Fibroblast of lung (primary cell): ENCODE measurements around the gene DNAH8. TPM values are rescaled to one million over a fixed set of nuclear protein-coding genes. Genes with fewer than 3 reads are reported as not detected.

Experiments
- DNase-seq, 2 donors: peaks; one replicate each; pipeline versions ENCODE4 v3.0.0 to v3.0.0-alpha.2; 2010; ENCODE audit warnings: low read depth in 2 of 2
- H2AFZ ChIP-seq: 2 replicates; pipeline ENCODE4 v1.5.1; 2012; ENCODE audit warnings: low read length, control low read depth, inconsistent platforms
- H3K27ac ChIP-seq: 2 replicates; pipeline ENCODE4 v1.5.1; 2011; ENCODE audit warnings: low read length, control low read depth; ENCODE audit not compliant: insufficient read depth
- H3K27me3 ChIP-seq: 2 replicates; pipeline ENCODE4 v1.5.1; 2011; ENCODE audit warnings: mild to moderate bottlenecking, low read length; ENCODE audit not compliant: control insufficient read depth, insufficient read depth
- H3K36me3 ChIP-seq: 2 replicates; pipeline ENCODE4 v1.5.1; 2011; ENCODE audit warnings: low read length; ENCODE audit not compliant: control insufficient read depth, insufficient read depth
- H3K4me1 ChIP-seq: 2 replicates; pipeline ENCODE4 v1.5.1; 2011; ENCODE audit warnings: low read length; ENCODE audit not compliant: control insufficient read depth, insufficient read depth; ENCODE audit errors: extremely low read depth
- H3K4me2 ChIP-seq: 2 replicates; pipeline ENCODE4 v1.5.1; 2011; ENCODE audit warnings: low read length, control low read depth; ENCODE audit not compliant: insufficient read depth; ENCODE audit errors: extremely low read depth
- H3K4me3 ChIP-seq, 4 experiments: fragments of 200-600 bp in 1 of 4; sonication (generic) in 1 of 4; replicated peaks in 1 of 4; 2 replicates each; pipeline ENCODE4 v1.5.1; 2011 to 2016; ENCODE audit warnings: low read length in 4 of 4, low read depth in 3 of 4, mild to moderate bottlenecking in 3 of 4, control low read depth in 2 of 4, inconsistent platforms in 1 of 4, mixed read lengths in 1 of 4; ENCODE audit not compliant: insufficient read depth in 1 of 4; ENCODE audit errors: control extremely low read depth in 1 of 4
- H3K79me2 ChIP-seq: 2 replicates; pipeline ENCODE4 v1.5.1; 2012; ENCODE audit warnings: mild to moderate bottlenecking, low read length, inconsistent platforms; ENCODE audit not compliant: control insufficient read depth, insufficient read depth
- H3K9ac ChIP-seq: 2 replicates; pipeline ENCODE4 v1.5.1; 2011; ENCODE audit warnings: mild to moderate bottlenecking, low read length, control low read depth; ENCODE audit not compliant: insufficient read depth
- H3K9me3 ChIP-seq: 2 replicates; pipeline ENCODE4 v1.5.1; 2012; ENCODE audit warnings: low read depth, low read length; ENCODE audit not compliant: control insufficient read depth, insufficient read depth
- H4K20me1 ChIP-seq: 2 replicates; pipeline ENCODE4 v1.5.1; 2011; ENCODE audit warnings: low read length; ENCODE audit not compliant: control insufficient read depth, insufficient read depth; ENCODE audit errors: extremely low read depth
- CTCF ChIP-seq, 2 donors: IDR thresholded peaks in 1 of 2; conservative IDR thresholded peaks in 1 of 2; 1 replicate in 1 of 2; 2 replicates in 1 of 2; pipeline ENCODE4 v1.5.1; 2011 to 2012; ENCODE audit warnings: low read length in 2 of 2, control low read depth in 1 of 2, inconsistent platforms in 1 of 2, low read depth in 1 of 2, mild to moderate bottlenecking in 1 of 2
- EZH2 ChIP-seq: IDR thresholded peaks from 2 replicates; pipeline ENCODE4 v1.5.1; 2012; ENCODE audit warnings: low read length, control low read depth, mild to moderate bottlenecking; ENCODE audit errors: missing control alignments
- polyA plus RNA-seq, 2 donors: library from polyadenylated mRNA; depleted of rRNA in 1 of 2; stranded (reverse) in 1 of 2; unstranded in 1 of 2; fragments of >200 nt; gene quantifications; 2 replicates each; pipeline ENCODE4 v1.2.1, GENCODE V29; 2011 to 2012; ENCODE audit warnings: missing spikeins in 1 of 2
- total RNA-seq: library from RNA; depleted of rRNA; stranded (reverse); fragments of >200 nt; gene quantifications from 2 replicates; pipeline ENCODE4 v1.2.1, GENCODE V29; 2014

The DNAH8 gene
- total and polyA plus RNA-seq, 2 donors (not counting 1 experiment from before 2014, with no cell fraction given): under 0.01 TPM; not detected in 1

GRCh38 chr6:38988736-38989449, 273.8 kb downstream of the DNAH8 start:
- H3K9me3 ChIP-seq: no peaks in the 10 kb centered on the region
- H4K20me1 ChIP-seq: no peaks in the 10 kb centered on the region
- no peak overlapping the region for H3K9ac ChIP-seq
- H2AFZ ChIP-seq: no peak overlapping the region
- TF ChIP-seq CTCF (conservative IDR thresholded peaks at IDR 0.05 in 1 of 2, IDR thresholded peaks at IDR 0.05 in 1 of 2; ENCODE audit: low read depth in 1 of 2, low read length in 2 of 2) (no peak), EZH2 (no peak)
- DNase-seq: no peak
- H3K79me2 ChIP-seq: no peaks in the 10 kb centered on the region
- H3K4me1 ChIP-seq: no peaks in the 10 kb centered on the region
- no peak overlapping the region for H3K4me3 ChIP-seq
- no peak overlapping the region for H3K27ac ChIP-seq
- no peaks in the 10 kb centered on the region for H3K36me3 ChIP-seq
- no peak overlapping the region for H3K4me2 ChIP-seq
- H3K27me3 ChIP-seq: no peaks in the 10 kb centered on the region

- H3K9ac ChIP-seq: no peak overlapping the region
- no peaks in the 10 kb centered on the region for H3K4me1 ChIP-seq
- TF ChIP-seq CTCF (conservative IDR thresholded peaks at IDR 0.05 in 1 of 2, IDR thresholded peaks at IDR 0.05 in 1 of 2; ENCODE audit: low read depth in 1 of 2, low read length in 2 of 2) (no peak), EZH2 (no peak)
- no peak overlapping the region for H3K27ac ChIP-seq
- no peak overlapping the region for H3K4me2 ChIP-seq
- no peak for DNase-seq
- H3K9me3 ChIP-seq: no peaks in the 10 kb centered on the region
- no peaks in the 10 kb centered on the region for H3K36me3 ChIP-seq
- H4K20me1 ChIP-seq: no peaks in the 10 kb centered on the region
- H3K4me3 ChIP-seq: no peak overlapping the region
- no peak overlapping the region for H2AFZ ChIP-seq
- H3K27me3 ChIP-seq: no peaks in the 10 kb centered on the region
- no peaks in the 10 kb centered on the region for H3K79me2 ChIP-seq
These were observed 275.4 kb downstream of the DNAH8 start for GRCh38 chr6:38990475-38990874.

GRCh38 chr6:38996676-38997075, 281.6 kb downstream of the DNAH8 start:
- H2AFZ ChIP-seq: no peak overlapping the region
- H3K4me1 ChIP-seq: no peaks in the 10 kb centered on the region
- no peak overlapping the region for H3K4me2 ChIP-seq
- TF ChIP-seq EZH2: no peak
- TF ChIP-seq CTCF (conservative IDR thresholded peaks at IDR 0.05 in 1 of 2, IDR thresholded peaks at IDR 0.05 in 1 of 2; ENCODE audit: low read depth in 1 of 2, low read length in 2 of 2): no peak
- no peaks in the 10 kb centered on the region for H3K9me3 ChIP-seq
- H3K9ac ChIP-seq: no peak overlapping the region
- H4K20me1 ChIP-seq: no peaks in the 10 kb centered on the region
- no peak overlapping the region for H3K4me3 ChIP-seq
- no peak overlapping the region for H3K27ac ChIP-seq
- no peaks in the 10 kb centered on the region for H3K79me2 ChIP-seq
- DNase-seq: no peak
- no peaks in the 10 kb centered on the region for H3K36me3 ChIP-seq
- no peaks in the 10 kb centered on the region for H3K27me3 ChIP-seq
